ENCODE results near the gene SLK. TPM values are rescaled to one million over a fixed set of nuclear protein-coding genes. Genes with fewer than 3 reads are reported as not detected.

Gene SLK
- total and polyA plus RNA-seq, 10 of the 15 experiments (the other 5 are each of a cell fraction or from before 2014, with no cell fraction given) = 2.5 to 24.2 (median 11.1) TPM

DNA sequence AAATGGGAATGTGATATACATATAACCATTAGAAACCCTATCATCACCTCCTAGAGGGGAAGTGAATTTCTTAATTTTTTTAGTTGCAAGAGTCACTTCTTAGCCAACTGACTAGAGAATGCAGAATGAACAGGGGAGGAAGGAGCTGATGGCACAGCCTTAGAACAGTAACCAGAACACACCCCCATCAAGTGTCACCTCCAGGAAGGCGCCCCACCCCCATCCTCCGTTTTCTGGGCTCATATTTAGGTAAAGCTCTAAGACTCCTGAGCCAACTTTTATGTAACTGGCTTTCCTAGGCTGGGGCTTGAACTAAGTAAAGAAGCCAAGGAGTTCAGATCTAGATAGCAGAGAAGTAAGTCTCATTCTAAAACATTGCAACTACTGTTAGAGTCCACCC lies 64.7 kb downstream of the SLK start:
- no peaks in the 10 kb centered on the region for H4K20me1 ChIP-seq (ENCODE audit: control insufficient read depth, insufficient read depth)
- no peaks in the 10 kb centered on the region for H3K27me3 ChIP-seq (replicated peaks in 1 of 2; ENCODE audit: control insufficient read depth in 2 of 2, insufficient read depth in 2 of 2, low read length in 1 of 2)
- no peak overlapping the region for H2AFZ ChIP-seq (ENCODE audit: control insufficient read depth, low read depth, low read length)
- ATAC-seq = no peak
- no peak overlapping the region for H3K9ac ChIP-seq (ENCODE audit: control insufficient read depth, insufficient read depth, low read length)
- H3K4me1 ChIP-seq (ENCODE audit: control insufficient read depth, insufficient read depth, low read length) = no peaks in the 10 kb centered on the region
- in situ Hi-C loops (cut with MboI) (no loop called here), intact Hi-C loops (cut with micrococcal nuclease; ENCODE audit: unreplicated experiment) (no loop called here)
- ChIA-PET RAD21 (ENCODE audit: unreplicated experiment) (interaction anchor here (1.3 kb wide), 1 partner anchor 143 kb away, joined by 4 read pairs; no protein-coding TSS in a partner anchor), SMC1A (ENCODE audit: uncharacterized antibody, unreplicated experiment) (interaction anchor here (0.5 to 1.1 kb wide), 4 partner anchors 13 to 88 kb away, joined by 3 to 7 read pairs (median 4); no protein-coding TSS in a partner anchor), POLR2A (no interaction called here), CTCF (interaction anchor here (1.4 kb wide), 1 partner anchor 92 kb away, joined by 4 read pairs; no protein-coding TSS in a partner anchor)
- FAIRE-seq = no peak
- no peak for DNase-seq (ENCODE audit: low read depth, low spot score)
- H3K9me3 ChIP-seq (replicated peaks; ENCODE audit: control insufficient read depth, insufficient read depth, low read length) = no peaks in the 10 kb centered on the region
- H3K27ac ChIP-seq (ENCODE audit: control insufficient read depth, insufficient read depth) = no peak overlapping the region
- no peaks in the 10 kb centered on the region for H3K79me2 ChIP-seq (ENCODE audit: control insufficient read depth, insufficient read depth, low read length)
- H3K36me3 ChIP-seq (ENCODE audit: control insufficient read depth in 2 of 2, insufficient read depth in 2 of 2, low read length in 1 of 2) = peaks cover 0 to 3% of the 10 kb centered on the region in 2 experiments; a peak in 2 of 4 replicates
- no TSS peak for BruUV-seq (replicated peaks)
- H3K4me3 ChIP-seq = no peak overlapping the region
- H3K4me2 ChIP-seq (ENCODE audit: control insufficient read depth, insufficient read depth) = no peak overlapping the region
- WGBS (ENCODE audit: insufficient coverage, insufficient replicate concordance, low lambda C conversion rate, missing lambda C conversion rate) = 95% methylated on average over 2 of the region's 2 CpGs
- TF ChIP-seq NR2C1 (IDR thresholded peaks at IDR 0.05) (no peak), ASH2L (IDR thresholded peaks at IDR 0.05; ENCODE audit: borderline replicate concordance, low read depth) (no peak), CREM (IDR thresholded peaks at IDR 0.05; ENCODE audit: low read depth) (no peak)
- TF ChIP-seq, protein P1, sequence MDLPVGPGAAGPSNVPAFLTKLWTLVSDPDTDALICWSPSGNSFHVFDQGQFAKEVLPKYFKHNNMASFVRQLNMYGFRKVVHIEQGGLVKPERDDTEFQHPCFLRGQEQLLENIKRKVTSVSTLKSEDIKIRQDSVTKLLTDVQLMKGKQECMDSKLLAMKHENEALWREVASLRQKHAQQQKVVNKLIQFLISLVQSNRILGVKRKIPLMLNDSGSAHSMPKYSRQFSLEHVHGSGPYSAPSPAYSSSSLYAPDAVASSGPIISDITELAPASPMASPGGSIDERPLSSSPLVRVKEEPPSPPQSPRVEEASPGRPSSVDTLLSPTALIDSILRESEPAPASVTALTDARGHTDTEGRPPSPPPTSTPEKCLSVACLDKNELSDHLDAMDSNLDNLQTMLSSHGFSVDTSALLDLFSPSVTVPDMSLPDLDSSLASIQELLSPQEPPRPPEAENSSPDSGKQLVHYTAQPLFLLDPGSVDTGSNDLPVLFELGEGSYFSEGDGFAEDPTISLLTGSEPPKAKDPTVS (IDR thresholded peaks at IDR 0.05; ENCODE audit: low read depth, low read length) = no peak

DNA sequence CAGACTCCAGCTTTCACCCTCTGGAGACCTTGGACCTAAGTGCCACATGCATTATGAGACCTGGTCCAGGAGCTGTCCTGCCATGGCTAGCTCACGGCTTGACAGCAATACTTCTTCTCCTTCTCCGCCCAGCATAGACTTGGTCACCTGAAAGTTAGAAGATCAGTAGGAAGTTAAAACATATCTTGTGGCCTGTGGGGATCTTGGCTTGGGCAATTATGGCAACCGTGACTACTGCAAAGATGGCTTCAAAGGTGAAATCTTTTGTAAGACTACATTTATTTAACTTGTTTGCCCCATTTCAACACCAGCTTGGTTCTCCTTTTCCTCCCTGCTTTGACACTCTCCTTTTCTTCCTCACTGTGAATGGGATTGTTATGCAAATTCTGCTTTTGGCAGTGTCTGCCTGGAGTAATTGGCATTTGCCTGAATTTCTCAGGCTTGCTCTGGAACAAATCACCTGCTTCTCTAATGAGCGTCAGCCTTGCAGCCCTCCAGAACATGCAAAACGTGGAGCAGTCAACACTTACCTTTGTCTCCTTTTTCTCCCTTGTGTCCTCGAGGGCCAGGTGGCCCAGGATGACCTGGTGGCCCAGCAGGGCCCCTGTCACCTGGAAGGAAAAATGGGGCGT lies 65.3 kb downstream of the SLK start:
- peaks cover 0 to 3% of the 10 kb centered on the region in 2 experiments; a peak in 2 of 4 replicates for H3K36me3 ChIP-seq (ENCODE audit: control insufficient read depth in 2 of 2, insufficient read depth in 2 of 2, low read length in 1 of 2)
- RAD21 ChIA-PET (ENCODE audit: unreplicated experiment) = interaction anchor here (1.3 kb wide), 1 partner anchor 144 kb away, joined by 4 read pairs; no protein-coding TSS in a partner anchor
- no peak overlapping the region for H3K9ac ChIP-seq (ENCODE audit: control insufficient read depth, insufficient read depth, low read length)
- SMC1A ChIA-PET (ENCODE audit: uncharacterized antibody, unreplicated experiment) = interaction anchor here (0.7 to 1.1 kb wide), 3 partner anchors 13 to 77 kb away, joined by 3 to 7 read pairs (median 3); no protein-coding TSS in a partner anchor
- no peak overlapping the region for H3K4me3 ChIP-seq
- ATAC-seq (no peak), DNase-seq (ENCODE audit: low read depth, low spot score) (no peak), FAIRE-seq (no peak)
- in situ Hi-C loops (cut with MboI) (no loop called here), intact Hi-C loops (cut with micrococcal nuclease; ENCODE audit: unreplicated experiment) (no loop called here)
- no peaks in the 10 kb centered on the region for H4K20me1 ChIP-seq (ENCODE audit: control insufficient read depth, insufficient read depth)
- POLR2A ChIA-PET = no interaction called here
- no peak overlapping the region for H3K4me2 ChIP-seq (ENCODE audit: control insufficient read depth, insufficient read depth)
- no peak overlapping the region for H3K27ac ChIP-seq (ENCODE audit: control insufficient read depth, insufficient read depth)
- no TSS peak for BruUV-seq (replicated peaks)
- no peak overlapping the region for H2AFZ ChIP-seq (ENCODE audit: control insufficient read depth, low read depth, low read length)
- no peaks in the 10 kb centered on the region for H3K79me2 ChIP-seq (ENCODE audit: control insufficient read depth, insufficient read depth, low read length)
- no peaks in the 10 kb centered on the region for H3K27me3 ChIP-seq (replicated peaks in 1 of 2; ENCODE audit: control insufficient read depth in 2 of 2, insufficient read depth in 2 of 2, low read length in 1 of 2)
- H3K9me3 ChIP-seq (replicated peaks; ENCODE audit: control insufficient read depth, insufficient read depth, low read length) = no peaks in the 10 kb centered on the region
- no peaks in the 10 kb centered on the region for H3K4me1 ChIP-seq (ENCODE audit: control insufficient read depth, insufficient read depth, low read length)
- WGBS (ENCODE audit: insufficient coverage, insufficient replicate concordance, low lambda C conversion rate, missing lambda C conversion rate) = 77% methylated on average over 7 of the region's 7 CpGs
- CTCF ChIA-PET = interaction anchor here (1.2 to 1.4 kb wide), 2 partner anchors 91 to 115 kb away, joined by 3 to 4 read pairs; no protein-coding TSS in a partner anchor
- TF ChIP-seq NR2C2 (IDR thresholded peaks at IDR 0.05; ENCODE audit: borderline replicate concordance, control insufficient read depth, insufficient read length, low read depth) = no peak
- TF ChIP-seq SMC3 (IDR thresholded peaks at IDR 0.05; ENCODE audit: borderline replicate concordance, low read length) = no peak
- TF ChIP-seq NRF1 (conservative IDR thresholded peaks at IDR 0.05; ENCODE audit: low read depth, low read length) = no peak
- TF ChIP-seq BMI1 (IDR thresholded peaks at IDR 0.05; ENCODE audit: borderline replicate concordance) = no peak
- no peak for TF ChIP-seq CHD2 (IDR thresholded peaks at IDR 0.05; ENCODE audit: borderline replicate concordance, low read depth, low read length)
- TF ChIP-seq, protein P2, sequence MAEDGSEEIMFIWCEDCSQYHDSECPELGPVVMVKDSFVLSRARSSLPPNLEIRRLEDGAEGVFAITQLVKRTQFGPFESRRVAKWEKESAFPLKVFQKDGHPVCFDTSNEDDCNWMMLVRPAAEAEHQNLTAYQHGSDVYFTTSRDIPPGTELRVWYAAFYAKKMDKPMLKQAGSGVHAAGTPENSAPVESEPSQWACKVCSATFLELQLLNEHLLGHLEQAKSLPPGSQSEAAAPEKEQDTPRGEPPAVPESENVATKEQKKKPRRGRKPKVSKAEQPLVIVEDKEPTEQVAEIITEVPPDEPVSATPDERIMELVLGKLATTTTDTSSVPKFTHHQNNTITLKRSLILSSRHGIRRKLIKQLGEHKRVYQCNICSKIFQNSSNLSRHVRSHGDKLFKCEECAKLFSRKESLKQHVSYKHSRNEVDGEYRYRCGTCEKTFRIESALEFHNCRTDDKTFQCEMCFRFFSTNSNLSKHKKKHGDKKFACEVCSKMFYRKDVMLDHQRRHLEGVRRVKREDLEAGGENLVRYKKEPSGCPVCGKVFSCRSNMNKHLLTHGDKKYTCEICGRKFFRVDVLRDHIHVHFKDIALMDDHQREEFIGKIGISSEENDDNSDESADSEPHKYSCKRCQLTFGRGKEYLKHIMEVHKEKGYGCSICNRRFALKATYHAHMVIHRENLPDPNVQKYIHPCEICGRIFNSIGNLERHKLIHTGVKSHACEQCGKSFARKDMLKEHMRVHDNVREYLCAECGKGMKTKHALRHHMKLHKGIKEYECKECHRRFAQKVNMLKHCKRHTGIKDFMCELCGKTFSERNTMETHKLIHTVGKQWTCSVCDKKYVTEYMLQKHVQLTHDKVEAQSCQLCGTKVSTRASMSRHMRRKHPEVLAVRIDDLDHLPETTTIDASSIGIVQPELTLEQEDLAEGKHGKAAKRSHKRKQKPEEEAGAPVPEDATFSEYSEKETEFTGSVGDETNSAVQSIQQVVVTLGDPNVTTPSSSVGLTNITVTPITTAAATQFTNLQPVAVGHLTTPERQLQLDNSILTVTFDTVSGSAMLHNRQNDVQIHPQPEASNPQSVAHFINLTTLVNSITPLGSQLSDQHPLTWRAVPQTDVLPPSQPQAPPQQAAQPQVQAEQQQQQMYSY (CRISPR knock-in tag; IDR thresholded peaks at IDR 0.05) = no peak
- TF ChIP-seq HCFC1 (IDR thresholded peaks at IDR 0.05; ENCODE audit: low read length) = no peak

Measured in GM12878 (cell line).